Spinal cord (tissue), 10 donors: ENCODE results near the gene OMA1. TPM values are rescaled to one million over a fixed set of nuclear protein-coding genes. Genes with fewer than 3 reads are reported as not detected.
A peak's percentile ranks its signal among the peaks of the same experiment; 100 is the strongest.
"Not testable (repeated sequence)": the region's sequence is repeated elsewhere in the genome, so short reads cannot be mapped to it uniquely, and the experiment has no call there.

Source experiments
- DNase-seq, 6 donors: peaks; one replicate each; pipeline versions ENCODE4 v3.0.0 to v3.0.0-alpha.2; 2013 to 2015; ENCODE audit warnings: low spot score in 6 of 6, low read depth in 4 of 6
- H3K27ac ChIP-seq: one replicate; pipeline ENCODE4 v1.5.1; 2013; ENCODE audit warnings: low read depth, low read length, control low read depth
- H3K27me3 ChIP-seq: one replicate; pipeline ENCODE4 v1.6.1; 2013; ENCODE audit warnings: low read length; ENCODE audit not compliant: control insufficient read depth, insufficient read depth
- H3K36me3 ChIP-seq: one replicate; pipeline ENCODE4 v1.6.1; 2013; ENCODE audit warnings: low read length; ENCODE audit not compliant: control insufficient read depth, insufficient read depth
- H3K4me1 ChIP-seq: one replicate; pipeline ENCODE4 v1.6.1; 2013; ENCODE audit warnings: low read length; ENCODE audit not compliant: control insufficient read depth, insufficient read depth
- H3K4me3 ChIP-seq: one replicate; pipeline ENCODE4 v1.5.1; 2013; ENCODE audit warnings: low read depth, low read length, control low read depth
- H3K9me3 ChIP-seq: one replicate; pipeline ENCODE4 v1.6.1; 2013; ENCODE audit warnings: low read length; ENCODE audit not compliant: control insufficient read depth, insufficient read depth
- WGBS: methylation state at CpG from one replicate; pipeline ENCODE4 v1.1.5; 2013; ENCODE audit warnings: missing lambda C conversion rate; ENCODE audit not compliant: insufficient coverage; 5-methylcytosine and 5-hydroxymethylcytosine counted together
- polyA plus RNA-seq, 2 donors: library from polyadenylated mRNA; unstranded; fragments of 120-200 nt; gene quantifications; one replicate each; pipeline ENCODE4 v1.2.1, GENCODE V29; 2013; ENCODE audit not compliant: insufficient read length in 2 of 2
- total RNA-seq, 2 donors: library from RNA; depleted of rRNA in 1 of 2; stranded (reverse); fragments of 120-200 nt in 1 of 2; fragments of >200 nt in 1 of 2; gene quantifications; one replicate each; pipeline versions ENCODE4 v1.2.3 to v1.2.4, GENCODE V29; 2013 to 2014
- donor health status: healthy.

The OMA1 gene
- total and polyA plus RNA-seq, 4 donors: 11.3 to 48.0 (median 21.7) TPM

- Histone ChIP-seq H3K4me3 (no peak overlapping the region), H3K9me3 (no peaks in the 10 kb centered on the region), H3K27me3 (no peaks in the 10 kb centered on the region), H3K36me3 (no peaks in the 10 kb centered on the region), H3K27ac (no peak overlapping the region), H3K4me1 (peaks cover 5% of the 10 kb centered on the region)
- no peak for DNase-seq
- WGBS: no CpG with 5 or more reads among the region's 1 CpG
Observed at GRCh38 chr1:58543260-58543659, 3.3 kb downstream of the OMA1 start.

GRCh38 chr1:58539553-58539952 lies 7.0 kb downstream of the OMA1 start:
- Histone ChIP-seq H3K4me3 (no peak overlapping the region), H3K4me1 (peaks cover 1% of the 10 kb centered on the region), H3K36me3 (no peaks in the 10 kb centered on the region), H3K9me3 (no peaks in the 10 kb centered on the region), H3K27me3 (no peaks in the 10 kb centered on the region), H3K27ac (no peak overlapping the region)
- no peak for DNase-seq
- 88% methylated on average over 1 of the region's 2 CpGs for WGBS

- Histone ChIP-seq H3K4me1 (no peaks in the 10 kb centered on the region), H3K27ac (no peak overlapping the region), H3K27me3 (no peaks in the 10 kb centered on the region), H3K36me3 (no peaks in the 10 kb centered on the region), H3K4me3 (no peak overlapping the region), H3K9me3 (no peaks in the 10 kb centered on the region)
- no peak for DNase-seq
- no CpG with 5 or more reads among the region's 3 CpGs for WGBS
Observed at GRCh38 chr1:58538821-58539220, 7.7 kb downstream of the OMA1 start.

DNA sequence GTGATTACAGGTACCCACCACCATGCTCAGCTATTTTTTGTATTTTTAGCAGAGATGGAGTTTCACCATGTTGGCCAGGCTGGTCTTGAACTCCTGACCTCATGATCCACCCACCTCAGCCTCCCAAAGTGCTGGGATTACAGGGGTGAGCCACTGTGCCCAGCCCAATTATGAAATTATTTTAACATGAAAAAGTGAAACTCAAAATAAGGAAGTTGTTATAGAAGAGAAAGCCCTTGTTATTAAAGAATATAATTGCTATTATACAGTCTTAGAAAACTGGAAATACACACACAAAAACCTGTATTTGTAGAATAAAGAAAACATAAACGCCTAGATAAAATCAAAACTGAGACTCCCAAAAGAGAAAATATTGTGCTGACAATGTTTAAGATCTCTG lies 14.7 kb downstream of the OMA1 start:
- not testable (repeated sequence) for H3K27ac ChIP-seq, H3K4me3 ChIP-seq, H3K36me3 ChIP-seq, H3K4me1 ChIP-seq, DNase-seq, H3K27me3 ChIP-seq, H3K9me3 ChIP-seq
- no CpG with 5 or more reads among the region's 1 CpG for WGBS

DNA sequence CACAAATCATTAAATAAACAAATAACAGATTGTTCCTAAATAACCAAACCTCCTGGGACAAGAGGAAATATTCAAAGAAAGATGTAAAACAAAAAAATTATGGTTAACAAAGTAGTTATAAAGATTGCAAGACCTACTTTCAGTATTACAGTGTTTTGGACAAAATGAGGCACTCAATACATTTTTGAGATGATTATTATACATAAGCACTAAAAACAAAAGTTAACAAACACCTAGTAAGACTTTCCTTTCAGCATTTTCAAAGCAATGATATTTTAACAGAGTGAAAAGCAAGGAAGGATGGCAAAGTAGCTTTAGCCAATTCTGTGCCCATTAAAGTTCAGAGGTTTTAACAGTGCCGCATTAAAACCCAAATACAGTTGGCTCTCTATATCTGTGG lies 17.2 kb downstream of the OMA1 start:
- H3K27ac ChIP-seq: no peak overlapping the region
- WGBS: no CpG with 5 or more reads among the region's 1 CpG
- no peaks in the 10 kb centered on the region for H3K27me3 ChIP-seq
- H3K9me3 ChIP-seq: no peaks in the 10 kb centered on the region
- no peaks in the 10 kb centered on the region for H3K36me3 ChIP-seq
- no peaks in the 10 kb centered on the region for H3K4me1 ChIP-seq
- no peak for DNase-seq
- no peak overlapping the region for H3K4me3 ChIP-seq

DNA sequence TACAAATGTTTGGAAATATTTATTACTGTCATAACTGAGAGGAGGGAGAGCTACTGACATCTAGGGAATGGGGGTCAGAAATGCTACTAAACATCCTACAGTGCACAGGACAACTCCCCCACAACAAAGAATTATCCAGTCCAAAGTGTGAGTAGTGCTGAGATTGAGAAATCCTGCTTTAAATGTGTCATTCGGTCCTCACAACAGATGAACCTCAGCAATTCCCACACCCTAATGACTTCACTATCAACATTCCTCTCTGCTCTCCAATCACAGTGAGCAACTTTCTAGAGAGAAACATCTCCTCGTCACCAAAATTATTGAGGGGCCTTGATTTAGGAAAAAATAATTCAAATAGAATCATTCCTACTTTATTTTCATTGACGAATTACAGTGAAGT lies 18.0 kb downstream of the OMA1 start:
- H3K27ac ChIP-seq: no peak overlapping the region
- no peak for DNase-seq
- no CpG with 5 or more reads among the region's 3 CpGs for WGBS

GRCh38 chr1:58524353-58524945 lies 22.1 kb downstream of the OMA1 start:
- no peaks in the 10 kb centered on the region for H3K27me3 ChIP-seq
- no peak overlapping the region for H3K27ac ChIP-seq
- H3K4me3 ChIP-seq: no peak overlapping the region
- WGBS: 93% methylated on average over 2 of the region's 3 CpGs
- DNase-seq: peak in 1 of 6 donors; percentile 10
- no peaks in the 10 kb centered on the region for H3K4me1 ChIP-seq
- no peaks in the 10 kb centered on the region for H3K9me3 ChIP-seq
- no peaks in the 10 kb centered on the region for H3K36me3 ChIP-seq

More for the DNA sequence above, 18.0 kb downstream of the OMA1 start:
- Histone ChIP-seq H3K4me3 (no peak overlapping the region), H3K27me3 (no peaks in the 10 kb centered on the region), H3K36me3 (no peaks in the 10 kb centered on the region), H3K9me3 (no peaks in the 10 kb centered on the region), H3K4me1 (no peaks in the 10 kb centered on the region)

DNA sequence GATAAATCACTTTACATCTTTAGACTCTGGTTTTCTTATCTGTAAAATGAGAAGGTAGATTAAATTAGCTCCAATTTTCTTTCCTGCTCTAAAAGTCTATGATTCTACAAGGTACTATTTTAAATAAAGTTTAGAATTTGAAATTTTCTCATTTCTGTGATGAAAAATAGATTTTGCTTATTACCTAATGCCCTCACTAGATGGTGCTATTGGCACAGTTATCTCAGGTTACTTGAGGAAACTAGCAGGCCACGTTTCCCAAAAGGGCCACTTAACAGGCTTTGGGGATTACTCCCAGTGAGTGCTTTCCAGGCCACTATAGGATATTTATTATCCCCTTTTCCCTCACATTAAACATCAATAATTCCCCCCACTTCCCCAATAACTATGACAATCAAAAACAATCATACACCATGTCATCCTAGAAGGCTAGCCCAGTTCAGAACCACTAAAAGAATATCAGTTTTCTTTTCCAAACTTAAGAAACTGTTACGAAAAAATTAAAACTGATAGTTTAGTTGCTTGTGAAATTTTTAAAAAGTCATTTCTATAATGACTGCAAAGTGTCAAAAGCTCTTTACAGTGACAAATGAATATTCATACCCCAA lies 30.6 kb downstream of the OMA1 start:
- DNase-seq: peak; percentile 21 to 91 (median 48)
- H3K36me3 ChIP-seq: no peaks in the 10 kb centered on the region
- no peak overlapping the region for H3K27ac ChIP-seq
- 0% methylated on average over 1 of the region's 2 CpGs for WGBS
- no peak overlapping the region for H3K4me3 ChIP-seq
- H3K4me1 ChIP-seq: no peaks in the 10 kb centered on the region
- H3K27me3 ChIP-seq: no peaks in the 10 kb centered on the region
- H3K9me3 ChIP-seq: peaks cover 3% of the 10 kb centered on the region

DNA sequence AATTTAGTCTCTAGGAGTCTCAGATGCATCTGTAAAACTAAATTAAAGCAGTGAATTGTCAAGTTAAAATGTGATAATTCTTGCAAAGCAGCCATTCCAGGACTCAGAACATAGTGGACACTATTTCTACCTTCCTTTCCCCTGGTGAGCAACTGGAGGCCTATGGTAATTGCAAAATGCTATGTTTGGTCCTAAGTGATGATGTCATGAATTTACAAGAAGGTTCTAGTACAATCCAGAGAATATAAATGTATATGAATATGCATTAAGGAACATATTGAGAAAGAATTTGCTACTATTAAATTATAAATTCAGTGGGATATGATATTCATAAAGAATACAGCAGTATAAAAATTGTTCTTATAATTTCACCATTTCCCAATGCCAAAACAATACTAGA lies 32.6 kb downstream of the OMA1 start:
- no peak for DNase-seq
- Histone ChIP-seq H3K27ac (no peak overlapping the region), H3K27me3 (no peaks in the 10 kb centered on the region), H3K4me3 (no peak overlapping the region), H3K9me3 (peaks cover 3% of the 10 kb centered on the region), H3K36me3 (no peaks in the 10 kb centered on the region), H3K4me1 (no peaks in the 10 kb centered on the region)

- Histone ChIP-seq H3K36me3 (no peaks in the 10 kb centered on the region), H3K27ac (no peak overlapping the region), H3K4me1 (no peaks in the 10 kb centered on the region), H3K4me3 (no peak overlapping the region), H3K9me3 (peaks cover 3% of the 10 kb centered on the region), H3K27me3 (no peaks in the 10 kb centered on the region)
- no peak for DNase-seq
- WGBS: 89% methylated on average over 3 of the region's 3 CpGs
Observed at GRCh38 chr1:58508629-58509028, 37.9 kb downstream of the OMA1 start.
